Lung (tissue), 12 donors: ENCODE data around the gene TIAM2. TPM values are rescaled to one million over a fixed set of nuclear protein-coding genes. Genes with fewer than 3 reads are reported as not detected.

Source experiments
- ATAC-seq: fragments of 200-7000 bp; cut with Tn5 transposase; one replicate; pipeline ENCODE4 v1.9.1; 2020; ENCODE audit warnings: moderate number of reproducible peaks; ENCODE audit not compliant: insufficient read depth, low FRiP score
- DNase-seq, 3 donors: peaks; one replicate each; pipeline ENCODE4 v3.0.0-alpha.2; 2013 to 2017
- H3K27ac ChIP-seq, 2 donors: one replicate each; pipeline ENCODE4 v1.5.1; 2013; ENCODE audit warnings: mild to moderate bottlenecking in 2 of 2, moderate library complexity in 2 of 2, control low read depth in 1 of 2, inconsistent platforms in 1 of 2, low read depth in 1 of 2, low read length in 1 of 2
- H3K27me3 ChIP-seq, 3 donors: one replicate each; pipeline ENCODE4 v1.5.1; 2013; ENCODE audit warnings: low read length in 2 of 3; ENCODE audit not compliant: control insufficient read depth in 3 of 3, insufficient read depth in 3 of 3
- H3K36me3 ChIP-seq, 4 donors: one replicate each; pipeline ENCODE4 v1.5.1; 2013; ENCODE audit warnings: low read length in 4 of 4, mild to moderate bottlenecking in 1 of 4, moderate library complexity in 1 of 4; ENCODE audit not compliant: control insufficient read depth in 4 of 4, insufficient read depth in 4 of 4
- H3K4me1 ChIP-seq, 5 donors: one replicate each; pipeline ENCODE4 v1.5.1; 2013; ENCODE audit warnings: low read length in 5 of 5, mild to moderate bottlenecking in 2 of 5, moderate library complexity in 1 of 5; ENCODE audit not compliant: control insufficient read depth in 5 of 5, insufficient read depth in 5 of 5
- H3K4me3 ChIP-seq: one replicate; pipeline ENCODE4 v1.5.1; 2013; ENCODE audit warnings: mild to moderate bottlenecking, control low read depth, moderate library complexity
- H3K9ac ChIP-seq, 2 donors: one replicate each; pipeline ENCODE4 v1.5.1; 2013; ENCODE audit warnings: low read length in 2 of 2, control low read depth in 1 of 2; ENCODE audit not compliant: insufficient read depth in 1 of 2
- H3K9me3 ChIP-seq, 4 donors: one replicate each; pipeline ENCODE4 v1.5.1; 2013; ENCODE audit warnings: low read length in 3 of 4, mild to moderate bottlenecking in 1 of 4, moderate library complexity in 1 of 4; ENCODE audit not compliant: control insufficient read depth in 4 of 4, insufficient read depth in 3 of 4
- whole genome bisulfite sequencing, 2 donors: extraction: QIAGEN DNeasy Blood & Tissue Kit; methylation state at CpG; one replicate each; pipeline ENCODE4 v1.1.7; 2013; 5-methylcytosine and 5-hydroxymethylcytosine counted together
- polyA plus RNA-seq, 2 donors: library from polyadenylated mRNA; stranded (reverse); fragments of 200-250 nt; gene quantifications; one replicate each; pipeline ENCODE4 v1.2.1, GENCODE V29; 2013
- total RNA-seq, 2 donors: library from RNA; depleted of rRNA in 1 of 2; stranded (reverse); fragments of >200 nt in 1 of 2; gene quantifications; one replicate each; pipeline ENCODE4 v1.2.1, GENCODE V29; 2014 to 2021
- TF ChIP-seq, protein P1 (sequence below): IDR thresholded peaks from 2 replicates; pipeline ENCODE4 v1.5.1; 2012; ENCODE audit warnings: mild to moderate bottlenecking; ENCODE audit errors: control extremely low read depth, extremely low read depth
- donor health status: control.
- donor health status: control.
- donor health status: Bipolar disorder and iron deficiency.
- donor health status: healthy.
- donor health status: DM: yes; HTN: yes; CAD: no.

Gene TIAM2
- total and polyA plus RNA-seq, 4 donors: 1.8 to 17.5 (median 4.1) TPM

GRCh38 chr6:155219858-155220301, 224.8 kb downstream of the TIAM2 start:
- DNase-seq (peak in 1 of 3 donors; percentile 35), ATAC-seq (no peak)
- TF ChIP-seq, protein P1, sequence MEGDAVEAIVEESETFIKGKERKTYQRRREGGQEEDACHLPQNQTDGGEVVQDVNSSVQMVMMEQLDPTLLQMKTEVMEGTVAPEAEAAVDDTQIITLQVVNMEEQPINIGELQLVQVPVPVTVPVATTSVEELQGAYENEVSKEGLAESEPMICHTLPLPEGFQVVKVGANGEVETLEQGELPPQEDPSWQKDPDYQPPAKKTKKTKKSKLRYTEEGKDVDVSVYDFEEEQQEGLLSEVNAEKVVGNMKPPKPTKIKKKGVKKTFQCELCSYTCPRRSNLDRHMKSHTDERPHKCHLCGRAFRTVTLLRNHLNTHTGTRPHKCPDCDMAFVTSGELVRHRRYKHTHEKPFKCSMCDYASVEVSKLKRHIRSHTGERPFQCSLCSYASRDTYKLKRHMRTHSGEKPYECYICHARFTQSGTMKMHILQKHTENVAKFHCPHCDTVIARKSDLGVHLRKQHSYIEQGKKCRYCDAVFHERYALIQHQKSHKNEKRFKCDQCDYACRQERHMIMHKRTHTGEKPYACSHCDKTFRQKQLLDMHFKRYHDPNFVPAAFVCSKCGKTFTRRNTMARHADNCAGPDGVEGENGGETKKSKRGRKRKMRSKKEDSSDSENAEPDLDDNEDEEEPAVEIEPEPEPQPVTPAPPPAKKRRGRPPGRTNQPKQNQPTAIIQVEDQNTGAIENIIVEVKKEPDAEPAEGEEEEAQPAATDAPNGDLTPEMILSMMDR: no peak
- Histone ChIP-seq H3K27ac (no peak overlapping the region), H3K9ac (no peak overlapping the region), H3K36me3 (no peaks in the 10 kb centered on the region), H3K4me1 (peaks cover 0 to 19% (median 0%) of the 10 kb centered on the region in 5 donors), H3K9me3 (peaks cover 0 to 2% (median 0%) of the 10 kb centered on the region in 4 donors), H3K4me3 (no peak overlapping the region), H3K27me3 (no peaks in the 10 kb centered on the region)
- 82 to 87% methylated on average over 5 of the region's 5 CpGs for WGBS, 2 donors

DNA sequence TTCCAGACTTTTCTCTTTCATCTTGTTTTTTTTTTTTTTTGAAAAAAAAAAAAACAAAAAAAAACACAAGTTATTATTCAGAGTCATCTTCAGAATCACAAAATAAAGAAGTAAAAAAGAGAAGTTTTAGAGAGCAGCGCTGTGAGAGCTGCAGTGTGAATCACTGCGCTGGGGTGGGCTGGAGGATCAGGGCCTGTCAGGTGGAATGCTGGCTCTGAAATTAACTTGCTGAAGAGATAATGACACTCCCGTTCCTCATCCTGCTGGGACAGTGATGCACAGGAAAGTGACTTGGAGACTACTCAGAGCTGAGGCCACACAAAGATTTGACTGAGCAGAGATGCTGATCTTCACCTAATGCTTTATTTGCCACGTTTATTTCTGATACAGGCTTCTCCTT, 226.0 kb downstream of the TIAM2 start:
- 55 to 70% methylated on average over 4 of the region's 4 CpGs for WGBS, 2 donors
- DNase-seq: no peak
- no peaks in the 10 kb centered on the region for H3K36me3 ChIP-seq
- no peak for ATAC-seq
- H3K4me1 ChIP-seq: peaks cover 0 to 19% (median 0%) of the 10 kb centered on the region in 5 donors
- TF ChIP-seq, protein P1: no peak
- no peak overlapping the region for H3K4me3 ChIP-seq
- H3K9me3 ChIP-seq: peaks cover 0 to 2% (median 0%) of the 10 kb centered on the region in 4 donors
- no peak overlapping the region for H3K27ac ChIP-seq
- no peak overlapping the region for H3K9ac ChIP-seq
- H3K27me3 ChIP-seq: no peaks in the 10 kb centered on the region

GRCh38 chr6:155222506-155222905, 227.4 kb downstream of the TIAM2 start:
- no peaks in the 10 kb centered on the region for H3K27me3 ChIP-seq
- H3K4me1 ChIP-seq: peaks cover 0 to 7% (median 0%) of the 10 kb centered on the region in 5 donors
- H3K4me3 ChIP-seq: no peak overlapping the region
- peaks cover 0 to 2% (median 0%) of the 10 kb centered on the region in 4 donors for H3K9me3 ChIP-seq
- no peak overlapping the region for H3K27ac ChIP-seq
- DNase-seq: no peak
- no peak for ATAC-seq
- 69 to 80% methylated on average over 4 of the region's 4 CpGs for WGBS, 2 donors
- no peak overlapping the region for H3K9ac ChIP-seq
- no peaks in the 10 kb centered on the region for H3K36me3 ChIP-seq
- TF ChIP-seq, protein P1: no peak
